ENCODE results near the gene SPEM2. TPM values are rescaled to one million over a fixed set of nuclear protein-coding genes. Genes with fewer than 3 reads are reported as not detected.

SPEM2 gene
- total RNA-seq, 1 experiment from 2014 or later: not detected

- Histone ChIP-seq H3K9me3 (ENCODE audit: control insufficient read depth in 1 of 2, insufficient read depth in 1 of 2, low read depth in 1 of 2, low read length in 2 of 2) (no peaks in the 10 kb centered on the region), H3K4me1 (ENCODE audit: control insufficient read depth in 1 of 2, insufficient read depth in 2 of 2, low read length in 2 of 2) (peaks cover 13 to 21% of the 10 kb centered on the region in 2 experiments), H2AFZ (ENCODE audit: low read depth, low read length, poor library complexity, severe bottlenecking) (no peak within 1 kb of the TSS), H4K20me1 (ENCODE audit: insufficient read depth) (no peaks in the 10 kb centered on the region), H3K9me2 (ENCODE audit: insufficient read depth) (no peaks in the 10 kb centered on the region), H3K36me3 (ENCODE audit: control insufficient read depth in 1 of 2, insufficient read depth in 2 of 2, low read length in 2 of 2) (peaks cover 0 to 6% of the 10 kb centered on the region in 2 experiments; a peak in 1 of 4 replicates), H3K27ac (ENCODE audit: low read depth, low read length) (no peak within 1 kb of the TSS), H3K4me3 (replicated peaks in 1 of 2; ENCODE audit: low read depth in 1 of 2, low read length in 2 of 2) (no peak within 1 kb of the TSS), H3K4me2 (ENCODE audit: low read length) (no peak within 1 kb of the TSS), H3K79me2 (ENCODE audit: insufficient read depth, low read length) (peaks cover 7% of the 10 kb centered on the region), H3K9ac (ENCODE audit: low read length) (no peak within 1 kb of the TSS), H3K27me3 (ENCODE audit: insufficient read depth, low read length) (no peaks in the 10 kb centered on the region)
- TF ChIP-seq SP1 (IDR thresholded peaks at IDR 0.05; ENCODE audit: low read depth) (no peak), RAD21 (IDR thresholded peaks at IDR 0.05; ENCODE audit: low read depth) (no peak), CTCF (IDR thresholded peaks at IDR 0.05 in 2 of 3, conservative IDR thresholded peaks at IDR 0.05 in 1 of 3; ENCODE audit: borderline replicate concordance in 1 of 3, insufficient read depth in 1 of 3, low read depth in 2 of 3, low read length in 2 of 3) (no peak), JUND (IDR thresholded peaks at IDR 0.05) (no peak), EZH2 (IDR thresholded peaks at IDR 0.05) (no peak), EGR1 (IDR thresholded peaks at IDR 0.05; ENCODE audit: low read depth) (no peak), FOSL1 (IDR thresholded peaks at IDR 0.05; ENCODE audit: low read depth) (no peak), ATF3 (IDR thresholded peaks at IDR 0.05) (no peak), CBX3 (IDR thresholded peaks at IDR 0.05; ENCODE audit: low read depth) (no peak), TCF7L2 (IDR thresholded peaks at IDR 0.05; ENCODE audit: borderline replicate concordance, extremely low read depth, insufficient read depth, insufficient read length) (no peak), POLR2A (IDR thresholded peaks at IDR 0.05; ENCODE audit: borderline replicate concordance, extremely low read depth, insufficient read depth, insufficient read length) (no peak), SIN3A (IDR thresholded peaks at IDR 0.05; ENCODE audit: low read depth) (no peak), REST (IDR thresholded peaks at IDR 0.05; ENCODE audit: low read depth) (no peak), EZH2phosphoT487 (IDR thresholded peaks at IDR 0.05; ENCODE audit: borderline replicate concordance) (no peak), SRF (IDR thresholded peaks at IDR 0.05; ENCODE audit: low read depth) (no peak), ZBTB33 (IDR thresholded peaks at IDR 0.05; ENCODE audit: extremely low read depth, insufficient replicate concordance, low read length) (no peak)
- intact Hi-C loops (cut with micrococcal nuclease): no loop called here
- no peak for DNase-seq (ENCODE audit: low read depth, low spot score)
- ChIA-PET RAD21 (ENCODE audit: low non-redundant PET in 1 of 2, low total read pairs in 2 of 2, uncharacterized antibody in 2 of 2, unreplicated experiment in 2 of 2) (no interaction called here), CTCF (no interaction called here), POLR2A (no interaction called here)
- BruUV-seq (replicated peaks): no TSS peak
- ATAC-seq: no peak
Measured at GRCh38 chr17:7407485-7408251, 17.7 kb upstream of the SPEM2 start, which contains the start of gene NLGN2. TSS of gene NLGN2 (plus strand) at chr17:7407845. CDS start at chr17:7408256, 411 bp downstream.

Data from HCT116 (cell line).